Astrocyte of the spinal cord (primary cell): ENCODE results near the gene GNA12.

Source experiments
- DNase-seq: peaks from one replicate; pipeline ENCODE4 v3.0.0; 2011; ENCODE audit warnings: low read depth, low spot score
- H3K4me3 ChIP-seq: 2 replicates; pipeline ENCODE4 v1.5.1; 2011; ENCODE audit warnings: low read depth, mild to moderate bottlenecking, low read length, moderate library complexity
- CTCF ChIP-seq: IDR thresholded peaks from 2 replicates; pipeline ENCODE4 v1.5.1; 2012; ENCODE audit warnings: low read depth, mild to moderate bottlenecking, low read length, inconsistent platforms
- in situ Hi-C: cut with HindIII; loops from 2 replicates; pipeline ENCODE4 v1.10.0; 2017; ENCODE audit warnings: low sequenced_read_pairs

Gene GNA12

GRCh38 chr7:2809903-2810625 is 34.0 kb downstream of the GNA12 start:
- no peak for TF ChIP-seq CTCF
- no peak for DNase-seq
- in situ Hi-C loops = no loop called here
- no peak overlapping the region for H3K4me3 ChIP-seq

- TF ChIP-seq CTCF = no peak
- DNase-seq = no peak
- H3K4me3 ChIP-seq = no peak overlapping the region
- in situ Hi-C loops = no loop called here
Measured at GRCh38 chr7:2808891-2809665, 35.0 kb downstream of the GNA12 start.

- TF ChIP-seq CTCF = no peak
- in situ Hi-C loops = no loop called here
- DNase-seq = peak; percentile 35
- H3K4me3 ChIP-seq = no peak overlapping the region
Measured at GRCh38 chr7:2807845-2808772, 36.0 kb downstream of the GNA12 start.

GRCh38 chr7:2807460-2807844 is 36.7 kb downstream of the GNA12 start:
- no peak overlapping the region for H3K4me3 ChIP-seq
- no peak for DNase-seq
- no peak for TF ChIP-seq CTCF
- in situ Hi-C loops = no loop called here

GRCh38 chr7:2806571-2806970 is 37.5 kb downstream of the GNA12 start:
- in situ Hi-C loops = no loop called here
- no peak for DNase-seq
- H3K4me3 ChIP-seq = no peak overlapping the region
- TF ChIP-seq CTCF = no peak

- no peak for DNase-seq
- in situ Hi-C loops = no loop called here
- H3K4me3 ChIP-seq = no peak overlapping the region
- TF ChIP-seq CTCF = no peak
Measured at GRCh38 chr7:2805213-2805944, 38.7 kb downstream of the GNA12 start.
